NCI-H2107 (cell line): Measurements from ENCODE around the gene CHCHD3.
"Not testable (repeated sequence)": the region's sequence is repeated elsewhere in the genome, so short reads cannot be mapped to it uniquely, and the experiment has no call there.

Experiments
- DNase-seq: peaks from one replicate; lab custom pipeline; 2025; lab: John Stamatoyannopoulos, UW

Gene CHCHD3

DNA sequence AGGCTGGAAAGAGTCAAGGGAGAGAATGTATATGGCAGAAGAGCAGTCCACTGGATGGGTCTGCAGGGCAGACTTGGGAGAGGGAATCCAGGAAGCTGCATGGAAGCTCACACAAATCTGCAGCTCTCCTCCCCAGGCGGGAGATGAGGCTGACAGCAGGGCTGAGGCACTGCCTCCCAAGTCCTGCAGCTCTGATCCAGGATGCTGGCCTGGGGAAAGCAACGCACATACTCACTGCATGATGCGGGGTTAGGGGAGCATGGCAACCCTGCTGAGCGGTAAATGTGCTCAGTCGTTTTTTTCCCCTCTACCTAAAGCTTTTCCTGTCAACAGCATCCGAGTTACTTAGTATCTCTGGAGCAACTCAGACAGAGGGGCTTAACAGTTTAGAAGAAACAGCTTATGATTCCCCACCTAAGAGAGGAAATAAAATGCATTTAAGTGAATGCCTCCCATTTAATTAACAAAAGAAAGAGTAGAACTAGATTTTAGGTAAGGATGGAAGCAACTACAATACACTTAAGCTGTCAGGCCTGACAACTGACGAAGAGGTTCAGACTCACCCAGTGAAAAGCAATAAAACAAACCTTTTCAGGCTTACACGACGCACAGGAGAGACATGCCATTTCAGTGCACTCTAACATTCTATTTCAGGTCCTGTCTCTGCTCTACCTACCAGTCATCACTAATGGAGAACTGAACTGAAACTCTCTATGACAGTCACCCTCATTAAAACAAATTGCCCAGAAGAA, 37.0 kb downstream of the CHCHD3 start:
- DNase-seq: no peak

DNA sequence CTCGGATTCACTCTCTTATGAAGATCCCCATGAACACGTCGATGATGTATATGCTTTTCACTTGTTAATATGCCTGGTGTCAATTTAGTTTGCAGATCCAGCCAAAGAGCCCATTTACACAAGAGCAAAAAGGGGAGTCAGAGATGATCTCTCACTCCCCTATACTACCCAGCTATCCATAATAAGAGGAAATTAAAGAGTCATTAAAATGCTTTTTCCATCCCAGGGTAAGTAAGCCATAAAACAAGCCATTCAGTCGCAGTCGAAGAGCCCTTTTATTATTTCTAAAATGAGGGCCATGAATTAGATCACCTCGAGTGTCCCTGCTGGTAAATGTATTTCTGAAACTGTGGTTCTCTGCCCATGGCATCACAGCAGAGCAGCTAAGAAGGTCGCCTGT, 41.2 kb downstream of the CHCHD3 start:
- DNase-seq: no peak

DNA sequence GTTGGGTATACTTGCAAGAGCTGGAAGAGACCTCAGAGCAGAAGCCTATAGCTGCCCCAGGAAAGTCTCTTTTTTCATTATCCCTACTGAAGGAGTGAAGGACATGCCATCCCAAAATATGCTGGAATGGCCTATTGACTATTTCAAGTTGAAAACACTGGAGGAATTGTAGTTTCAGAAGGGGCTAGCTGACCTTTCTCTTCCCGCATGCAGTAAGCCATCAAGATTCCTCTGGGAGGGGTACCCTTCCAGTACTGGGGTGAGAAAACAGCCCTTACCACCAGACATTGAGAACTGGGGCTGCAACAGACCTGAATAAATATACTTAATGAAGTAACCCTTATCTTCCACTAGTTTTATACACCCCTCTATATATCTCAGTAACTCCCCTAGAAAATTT, 41.7 kb downstream of the CHCHD3 start:
- DNase-seq: no peak

DNA sequence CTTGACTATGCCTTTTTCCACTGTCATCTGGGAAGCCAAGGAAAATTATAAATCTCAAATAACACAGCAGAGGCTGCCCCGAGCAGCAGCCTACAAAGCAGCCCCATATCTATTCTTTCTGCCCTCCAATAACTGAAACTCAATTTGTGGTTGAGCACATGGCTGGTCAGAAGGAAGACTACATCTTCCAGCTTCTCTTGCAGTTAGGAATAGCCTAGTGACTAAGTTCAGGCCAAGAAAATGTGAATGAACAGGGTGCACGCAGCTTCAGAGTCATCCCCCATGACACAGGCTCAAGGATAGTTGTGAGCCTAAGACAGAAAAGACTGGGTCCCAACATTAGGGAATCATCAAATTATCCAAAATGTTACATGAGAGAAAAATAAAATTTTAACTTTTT, 42.3 kb downstream of the CHCHD3 start:
- no peak for DNase-seq

DNA sequence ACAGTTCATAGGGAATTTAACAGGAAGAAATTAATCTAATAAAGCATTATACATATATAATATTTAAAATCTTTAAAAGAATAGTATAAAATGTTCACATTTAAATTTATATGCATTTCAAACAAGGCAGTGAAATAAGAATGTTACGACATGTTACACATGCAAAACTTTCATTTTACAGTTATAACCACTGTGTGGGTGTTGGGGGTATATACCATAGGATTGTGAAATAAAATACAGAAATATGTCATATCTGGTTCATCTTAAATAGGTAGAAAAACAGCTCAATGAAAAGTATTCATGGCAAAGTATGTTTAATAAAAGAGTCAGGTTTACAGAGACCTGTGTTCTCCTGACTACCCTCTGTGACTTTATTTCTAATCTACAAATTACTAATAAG, 45.6 kb downstream of the CHCHD3 start:
- no peak for DNase-seq

DNA sequence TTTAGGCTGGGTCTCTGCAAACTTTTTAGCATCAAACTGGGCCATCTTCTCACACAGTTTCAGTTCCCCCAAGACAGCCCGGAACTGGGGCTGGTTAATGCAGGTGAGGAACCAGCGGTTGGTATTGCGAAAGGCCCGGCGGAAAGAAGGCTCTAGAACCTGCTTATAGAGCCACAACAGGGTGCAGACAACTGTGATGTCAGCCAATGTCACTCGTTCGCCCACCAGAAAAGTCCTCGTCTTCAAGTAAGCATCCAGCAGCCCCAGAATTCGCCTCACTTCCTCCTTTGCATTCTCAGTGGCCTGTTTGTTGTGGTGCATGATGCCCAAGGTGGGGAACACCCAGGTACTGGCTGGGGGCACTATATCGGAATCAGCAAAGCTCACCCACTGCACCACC, 46.6 kb downstream of the CHCHD3 start:
- not testable (repeated sequence) for DNase-seq

DNA sequence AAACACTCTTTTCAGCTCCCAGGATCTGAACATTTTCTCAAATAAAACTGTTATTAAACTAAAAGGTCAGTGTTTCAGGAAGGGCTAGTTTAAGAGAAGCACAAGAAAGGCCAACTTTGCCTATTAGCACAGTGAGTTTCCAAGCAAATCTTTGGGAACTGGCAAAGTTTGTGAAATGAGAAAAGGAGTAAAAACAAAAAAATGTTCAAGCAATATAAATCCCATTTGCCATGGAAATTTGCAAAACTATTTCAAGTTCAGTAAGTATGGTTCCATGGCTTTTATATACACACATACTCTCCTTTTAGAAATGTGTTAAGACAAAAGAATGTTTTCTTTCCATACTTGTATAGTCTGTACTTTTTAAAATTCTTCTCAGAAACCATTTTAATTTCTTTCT, 51.5 kb downstream of the CHCHD3 start:
- DNase-seq: no peak

DNA sequence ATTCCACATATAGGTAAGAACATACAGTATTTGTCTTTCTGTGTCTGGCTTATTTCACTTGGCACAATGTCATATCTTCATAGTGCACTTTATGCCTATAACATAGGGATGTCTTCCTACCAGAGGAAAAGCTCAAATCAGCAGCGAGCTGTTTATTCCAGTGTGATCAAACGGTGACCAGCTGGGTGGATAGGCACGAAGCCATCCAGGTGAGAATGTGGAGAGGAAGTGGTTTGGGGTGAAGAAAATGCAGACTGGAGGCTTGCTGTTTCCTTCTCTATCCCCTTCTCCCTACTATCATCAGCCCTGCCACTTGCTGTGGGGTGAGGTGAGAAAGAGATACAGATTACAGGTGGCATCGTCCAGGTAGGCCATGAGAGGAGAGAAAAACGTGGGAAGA, 52.4 kb downstream of the CHCHD3 start:
- no peak for DNase-seq

DNA sequence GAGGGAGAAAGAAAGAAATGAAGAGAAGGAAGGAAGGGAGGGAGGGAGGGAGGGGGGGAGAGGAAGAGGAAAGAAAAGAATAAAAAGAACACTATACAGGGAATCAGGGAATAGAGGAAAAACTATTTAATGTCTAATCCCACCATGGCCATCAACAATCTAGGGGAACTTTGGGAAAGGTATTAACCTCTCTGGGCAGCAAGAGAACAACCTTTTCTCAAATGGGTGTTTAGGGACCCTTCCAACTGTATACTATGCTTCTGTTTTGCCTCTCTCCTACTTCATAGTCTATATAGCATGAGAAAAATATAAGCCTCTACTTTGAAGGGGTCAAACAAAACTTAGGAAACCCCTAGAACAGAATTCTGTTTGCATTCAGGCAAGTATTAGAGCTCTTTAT, 54.5 kb downstream of the CHCHD3 start:
- DNase-seq: no peak

DNA sequence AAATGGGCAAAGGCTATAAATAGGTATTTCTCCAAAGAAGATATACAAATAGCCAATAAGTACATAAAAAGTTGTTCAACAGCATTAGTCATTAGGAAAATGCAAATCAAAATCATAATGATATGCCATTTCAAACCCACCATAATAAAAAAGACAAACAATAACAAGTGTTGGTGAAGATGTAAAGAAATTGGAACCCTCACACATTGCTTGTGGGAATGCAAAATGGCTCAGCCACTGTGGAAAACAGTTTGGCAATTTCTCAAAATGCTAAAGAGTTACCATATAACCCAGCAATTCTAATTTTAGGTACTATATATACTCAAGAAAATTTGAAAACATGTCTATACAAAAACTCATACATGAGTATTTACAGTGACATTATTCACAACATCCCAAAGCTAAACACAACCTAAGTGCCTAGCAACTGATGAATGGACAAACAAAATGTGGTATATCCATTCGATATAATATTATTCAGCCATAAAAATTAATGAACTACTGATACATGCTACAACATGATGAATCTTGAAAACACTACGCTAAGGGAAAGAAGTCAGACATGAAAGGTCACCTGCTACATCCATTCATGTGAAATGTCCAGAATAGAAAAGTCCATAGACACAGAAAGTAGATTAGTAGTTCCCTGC, 55.6 kb downstream of the CHCHD3 start:
- no peak for DNase-seq

DNA sequence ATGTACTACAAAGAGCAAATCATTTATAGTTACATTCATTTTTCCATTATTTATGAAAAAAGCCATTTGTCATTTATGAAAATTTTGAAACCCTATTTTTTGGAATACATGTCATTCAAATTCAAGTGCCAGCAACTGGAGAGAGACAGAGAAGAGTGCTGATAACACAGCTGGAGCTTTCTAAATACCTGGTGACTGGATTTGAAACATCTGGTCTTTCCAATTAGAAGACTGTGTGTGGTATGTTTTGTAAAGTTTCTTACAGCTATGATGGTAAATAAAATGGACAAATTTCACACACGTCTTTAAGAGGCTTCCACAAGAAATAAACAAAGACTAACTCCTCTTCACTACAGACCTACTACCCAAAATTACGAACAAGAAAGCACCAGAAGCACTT, 56.8 kb downstream of the CHCHD3 start:
- no peak for DNase-seq

DNA sequence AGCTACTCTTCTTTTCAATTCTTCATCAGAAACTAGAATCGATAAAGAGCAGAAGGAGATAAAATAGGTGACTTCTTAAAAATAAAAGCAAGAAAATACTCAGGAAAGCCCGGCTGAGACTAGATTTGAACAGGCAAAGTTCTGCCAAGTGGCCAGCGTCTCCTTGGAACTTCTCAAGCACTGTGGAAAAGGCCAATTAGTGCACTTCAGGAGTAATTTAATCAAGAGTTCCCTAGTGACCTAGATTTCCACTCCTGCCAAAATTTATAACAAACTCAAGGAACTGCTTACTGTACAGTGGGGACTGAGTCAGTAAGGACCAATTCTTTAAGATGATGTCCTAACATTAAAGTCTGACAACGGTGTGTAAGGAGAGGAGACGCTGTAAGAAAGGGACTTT, 57.3 kb downstream of the CHCHD3 start:
- no peak for DNase-seq

DNA sequence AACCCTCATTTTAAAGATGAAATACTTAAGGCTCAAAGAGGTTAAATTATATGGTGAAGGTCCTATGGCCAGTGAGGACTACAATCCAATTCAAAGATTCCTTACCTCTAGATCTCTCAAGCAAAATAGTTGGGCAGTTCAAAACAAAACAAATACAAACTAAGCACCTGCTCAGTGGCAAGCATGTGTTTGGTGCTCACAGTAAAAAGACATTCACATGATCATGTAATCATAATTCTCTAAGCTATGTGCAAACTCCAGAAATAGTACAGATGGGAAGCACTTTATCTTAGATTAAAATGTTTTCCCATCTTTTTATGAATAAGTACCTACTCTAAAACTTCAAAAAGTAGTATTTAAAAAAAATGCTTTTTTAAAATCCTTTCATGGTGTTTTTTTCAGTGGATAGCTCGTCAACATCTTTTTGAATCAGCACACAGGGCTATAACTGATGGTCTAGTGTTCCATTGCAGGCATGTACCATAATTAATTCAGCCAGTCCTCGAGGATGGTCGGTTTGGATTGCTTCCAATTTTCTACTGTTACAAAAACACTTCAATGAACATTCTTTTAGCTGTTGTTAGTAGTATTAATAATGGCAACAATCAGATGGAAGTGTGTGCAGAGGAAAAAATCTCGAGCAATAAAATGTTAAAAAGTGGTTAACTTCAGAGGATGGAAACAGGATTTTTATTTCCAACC, 58.4 kb downstream of the CHCHD3 start:
- no peak for DNase-seq

DNA sequence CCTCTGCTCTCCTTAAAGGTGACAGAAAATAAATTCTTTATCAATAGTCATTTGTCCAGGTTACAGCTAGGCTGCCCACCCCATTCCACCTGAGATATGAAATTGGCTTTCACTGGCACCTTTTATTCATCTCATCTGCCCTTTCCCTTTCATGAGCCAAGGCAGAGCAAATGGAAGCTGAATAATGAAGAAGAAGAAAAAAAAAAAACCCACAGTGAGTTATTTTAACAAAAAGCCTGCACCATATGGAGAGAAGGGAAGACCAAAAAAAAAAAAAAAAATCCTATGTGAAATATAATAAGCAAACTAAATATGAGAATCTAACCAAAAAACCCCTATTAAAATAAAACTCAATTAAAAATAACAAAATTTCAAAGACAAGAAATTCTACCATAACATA, 59.2 kb downstream of the CHCHD3 start:
- DNase-seq: no peak

DNA sequence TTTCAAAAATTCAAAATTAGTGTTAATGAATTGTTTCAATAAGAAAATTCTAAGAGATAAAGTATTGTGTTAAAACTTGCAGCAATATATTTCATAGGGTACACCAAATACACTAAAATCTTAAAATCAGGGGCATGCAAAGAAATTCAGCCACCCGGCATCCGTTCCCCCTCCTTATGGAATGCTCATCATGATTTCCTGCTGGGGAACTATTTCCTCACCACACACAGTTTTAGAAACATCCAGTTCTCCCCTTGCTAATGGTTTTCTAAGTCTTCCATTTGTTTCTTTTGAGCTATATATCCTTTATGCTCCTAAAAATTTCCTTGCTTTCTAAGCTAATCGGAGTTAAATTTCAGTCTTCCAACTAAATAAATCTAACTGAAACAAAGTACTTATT, 60.7 kb downstream of the CHCHD3 start:
- no peak for DNase-seq

DNA sequence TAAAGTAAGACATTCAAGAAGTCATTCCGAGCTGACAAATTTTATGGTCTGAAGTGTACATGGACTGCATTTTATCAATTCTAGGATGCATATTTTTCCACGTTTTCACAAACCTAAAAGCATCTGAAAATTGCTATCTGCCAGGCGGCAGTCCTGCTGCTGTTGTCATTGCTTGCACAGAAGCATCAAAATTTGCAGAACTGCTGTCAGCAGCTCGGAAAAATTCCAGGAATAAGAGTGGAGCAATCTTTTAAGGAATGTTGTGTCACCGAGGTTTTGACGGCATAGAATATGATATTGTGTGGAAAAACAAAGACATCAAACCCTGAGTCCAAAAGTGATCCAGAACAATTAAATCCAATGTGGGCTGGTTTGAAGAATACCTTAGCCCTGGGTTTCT, 61.4 kb downstream of the CHCHD3 start:
- DNase-seq: no peak

DNA sequence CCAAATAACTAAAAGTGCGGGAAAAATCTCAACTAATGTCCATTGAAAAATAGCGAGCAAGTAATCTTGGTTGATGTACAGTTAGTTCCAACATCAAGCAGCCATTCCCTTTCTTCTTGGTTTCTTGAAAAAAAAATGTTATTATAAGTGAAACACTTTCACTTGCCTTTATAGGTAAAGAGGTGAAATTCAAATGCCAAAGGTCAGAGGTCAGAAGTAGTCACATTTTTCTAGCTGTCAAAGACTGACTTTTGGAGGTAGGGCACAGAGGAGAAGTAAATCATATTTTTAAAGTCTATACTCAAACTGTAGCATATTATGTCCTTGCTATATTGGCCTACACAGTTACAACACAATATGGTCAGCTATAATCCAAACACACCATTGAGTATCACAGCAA, 62.3 kb downstream of the CHCHD3 start:
- no peak for DNase-seq

DNA sequence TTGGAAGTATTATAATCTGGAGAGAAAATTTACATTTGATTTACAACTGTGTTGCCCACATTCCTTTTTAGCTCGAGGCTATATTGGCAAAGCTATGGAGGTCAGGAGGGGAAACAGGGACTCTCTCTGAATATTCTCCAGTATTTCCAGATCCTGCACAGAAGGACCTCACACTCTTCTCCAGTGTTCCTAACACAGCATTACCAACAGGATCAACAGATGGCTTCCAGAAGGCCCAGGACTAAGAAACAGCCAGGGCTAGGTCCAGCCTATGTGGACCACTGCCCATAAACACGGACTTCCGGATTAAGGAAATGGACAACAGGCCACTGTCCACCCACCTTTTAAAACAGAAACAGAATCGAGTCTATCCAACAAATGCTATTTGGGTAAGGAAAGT, 65.3 kb downstream of the CHCHD3 start:
- DNase-seq: no peak

DNA sequence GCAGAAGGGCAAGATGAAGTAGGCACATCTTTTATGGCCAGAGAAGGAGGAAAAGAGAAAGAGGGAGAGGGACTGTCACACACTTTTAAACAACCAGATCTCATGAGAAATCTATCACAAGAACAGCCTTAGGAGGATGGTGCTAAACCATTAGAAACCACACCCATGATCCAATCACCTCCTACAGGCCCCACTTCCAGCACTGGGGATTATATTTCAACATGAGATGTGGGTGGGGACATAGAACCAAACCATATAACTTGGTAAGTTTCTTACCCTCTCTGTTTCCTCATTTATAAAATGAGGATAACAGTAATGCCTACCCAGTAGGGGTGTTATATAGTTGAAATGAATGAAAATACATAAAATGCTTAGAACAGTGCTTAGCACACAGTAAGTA, 66.0 kb downstream of the CHCHD3 start:
- DNase-seq: no peak

DNA sequence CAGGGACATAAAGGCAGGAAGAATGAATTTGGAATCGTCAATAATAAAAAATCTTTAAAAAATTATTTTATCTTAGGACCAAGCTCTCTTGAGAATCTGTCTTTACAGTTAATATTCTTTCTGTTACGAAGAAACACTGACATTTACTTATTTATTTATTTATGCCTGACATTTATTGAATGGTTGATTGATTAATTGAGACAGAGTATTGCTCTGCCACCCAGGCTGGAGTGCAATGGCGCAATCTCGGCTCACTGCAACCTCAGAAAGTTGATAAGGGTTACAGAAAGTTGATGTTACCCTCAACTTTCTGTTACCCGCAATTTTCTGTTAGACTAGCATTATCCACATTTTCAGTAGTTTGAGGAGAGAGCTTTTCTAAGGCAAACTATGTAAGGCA, 70.1 kb downstream of the CHCHD3 start:
- no peak for DNase-seq

DNA sequence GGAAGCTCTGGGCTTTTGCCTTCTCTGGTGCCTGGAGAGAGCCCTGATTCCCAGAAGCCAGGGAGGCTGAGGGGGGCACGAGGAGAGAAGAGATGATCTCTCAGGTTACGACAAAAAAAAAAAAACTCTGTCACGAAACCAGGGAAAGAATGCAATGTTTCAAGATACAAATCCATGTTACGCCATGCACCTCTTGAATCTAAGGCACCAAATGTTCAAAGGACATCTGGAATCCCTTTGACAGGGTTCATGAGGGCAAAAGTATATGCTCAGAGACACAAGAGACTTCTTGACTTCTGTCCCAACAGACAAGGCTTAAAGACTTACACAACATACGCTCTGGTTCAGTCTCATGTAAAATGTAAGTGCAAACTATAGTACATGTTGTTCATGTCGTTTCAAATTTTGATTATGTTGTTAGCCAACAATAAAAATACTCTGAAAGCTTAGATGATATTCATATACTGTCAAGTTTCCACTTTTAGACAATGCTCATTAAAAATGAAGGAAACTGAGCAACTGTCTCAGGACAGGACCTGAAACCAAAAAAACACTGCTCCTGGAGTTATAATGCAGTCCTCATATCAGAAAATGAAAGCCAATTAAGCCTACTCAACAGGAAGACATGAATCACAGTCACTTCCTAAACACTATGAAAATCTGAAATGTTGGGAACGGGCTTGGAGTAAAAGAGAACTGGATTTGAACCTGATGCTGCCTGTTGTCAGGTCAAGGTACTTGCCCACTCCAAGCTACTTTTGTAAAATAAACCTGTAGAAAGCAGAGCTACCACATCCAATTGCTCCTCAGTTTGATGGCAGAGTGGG, 72.3 kb downstream of the CHCHD3 start:
- no peak for DNase-seq

DNA sequence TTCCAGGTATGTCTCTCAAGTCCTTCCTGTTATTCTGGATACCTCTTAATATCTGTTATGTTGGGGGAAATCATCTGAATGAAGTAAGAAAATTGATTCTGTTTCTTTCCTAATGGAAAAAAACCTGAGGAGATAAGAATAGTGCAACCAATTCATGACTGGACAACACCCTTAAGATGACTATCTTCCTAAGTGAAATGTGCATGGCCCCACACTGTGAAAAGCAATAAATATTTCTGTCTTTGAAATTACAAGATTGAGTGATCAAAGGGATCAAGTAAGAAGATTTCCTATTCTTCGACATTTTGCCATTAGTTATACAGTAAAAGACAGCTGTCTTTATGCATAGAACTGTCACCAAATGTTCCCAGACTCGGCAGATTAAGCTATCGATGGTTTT, 73.9 kb downstream of the CHCHD3 start:
- no peak for DNase-seq
